ENCODE data around the gene MYRFL.

The MYRFL gene

DNA sequence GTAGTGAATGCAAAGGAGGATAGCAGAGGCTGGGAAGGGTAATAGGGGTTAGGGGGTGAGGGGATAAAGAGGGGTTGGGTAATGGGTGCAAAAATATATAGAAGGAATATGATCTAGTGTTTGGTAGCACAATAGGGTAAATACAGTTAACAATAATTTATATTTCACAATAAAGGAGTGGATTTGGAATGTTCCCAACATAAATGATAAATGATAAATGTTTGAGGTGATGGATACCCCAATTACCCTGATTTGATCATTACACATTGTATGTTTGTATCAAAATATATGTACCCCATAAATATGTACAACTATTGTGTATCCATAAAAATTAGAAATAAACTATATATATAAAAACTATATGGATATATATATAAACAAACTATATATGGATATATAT is 999 bp upstream of the MYRFL start:
- DNase-seq = no peak
- TF ChIP-seq, protein P1, sequence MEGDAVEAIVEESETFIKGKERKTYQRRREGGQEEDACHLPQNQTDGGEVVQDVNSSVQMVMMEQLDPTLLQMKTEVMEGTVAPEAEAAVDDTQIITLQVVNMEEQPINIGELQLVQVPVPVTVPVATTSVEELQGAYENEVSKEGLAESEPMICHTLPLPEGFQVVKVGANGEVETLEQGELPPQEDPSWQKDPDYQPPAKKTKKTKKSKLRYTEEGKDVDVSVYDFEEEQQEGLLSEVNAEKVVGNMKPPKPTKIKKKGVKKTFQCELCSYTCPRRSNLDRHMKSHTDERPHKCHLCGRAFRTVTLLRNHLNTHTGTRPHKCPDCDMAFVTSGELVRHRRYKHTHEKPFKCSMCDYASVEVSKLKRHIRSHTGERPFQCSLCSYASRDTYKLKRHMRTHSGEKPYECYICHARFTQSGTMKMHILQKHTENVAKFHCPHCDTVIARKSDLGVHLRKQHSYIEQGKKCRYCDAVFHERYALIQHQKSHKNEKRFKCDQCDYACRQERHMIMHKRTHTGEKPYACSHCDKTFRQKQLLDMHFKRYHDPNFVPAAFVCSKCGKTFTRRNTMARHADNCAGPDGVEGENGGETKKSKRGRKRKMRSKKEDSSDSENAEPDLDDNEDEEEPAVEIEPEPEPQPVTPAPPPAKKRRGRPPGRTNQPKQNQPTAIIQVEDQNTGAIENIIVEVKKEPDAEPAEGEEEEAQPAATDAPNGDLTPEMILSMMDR (IDR thresholded peaks at IDR 0.05; ENCODE audit: low read depth, low read length) = no peak
- H3K4me3 ChIP-seq (ENCODE audit: low read depth, low read length) = no peak overlapping the region
- H3K27me3 ChIP-seq (ENCODE audit: insufficient read depth, low read depth, severe bottlenecking) = no peaks in the 10 kb centered on the region
- H3K9me3 ChIP-seq (ENCODE audit: severe bottlenecking) = no peaks in the 10 kb centered on the region
- no peak overlapping the region for H3K27ac ChIP-seq
- H3K36me3 ChIP-seq = no peaks in the 10 kb centered on the region

DNA sequence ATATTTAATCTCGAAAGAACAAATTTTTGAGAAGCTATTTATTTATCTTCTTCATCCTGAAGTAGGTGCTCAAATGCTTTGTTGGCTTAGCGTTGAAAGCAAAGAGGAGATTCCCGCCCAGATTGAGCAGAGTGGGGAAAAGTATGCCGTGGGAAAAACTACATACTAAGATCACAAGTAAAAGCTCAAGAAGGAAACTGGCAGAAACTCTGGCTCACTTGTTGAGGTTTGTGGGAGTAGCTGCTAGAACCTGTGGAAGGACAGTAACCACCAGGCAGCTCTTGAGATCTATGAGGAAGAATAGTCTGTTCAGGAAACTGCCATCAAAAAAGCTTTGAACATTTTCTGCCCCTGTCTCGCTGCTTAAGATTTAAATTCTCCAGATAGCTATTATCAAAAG is 3.9 kb downstream of the MYRFL start:
- H3K36me3 ChIP-seq = no peaks in the 10 kb centered on the region
- no peak for DNase-seq
- H3K4me3 ChIP-seq (ENCODE audit: low read depth, low read length) = no peak overlapping the region
- TF ChIP-seq, protein P1 (IDR thresholded peaks at IDR 0.05; ENCODE audit: low read depth, low read length) = no peak
- no peaks in the 10 kb centered on the region for H3K27me3 ChIP-seq (ENCODE audit: insufficient read depth, low read depth, severe bottlenecking)
- no peak overlapping the region for H3K27ac ChIP-seq
- no peaks in the 10 kb centered on the region for H3K9me3 ChIP-seq (ENCODE audit: severe bottlenecking)

DNA sequence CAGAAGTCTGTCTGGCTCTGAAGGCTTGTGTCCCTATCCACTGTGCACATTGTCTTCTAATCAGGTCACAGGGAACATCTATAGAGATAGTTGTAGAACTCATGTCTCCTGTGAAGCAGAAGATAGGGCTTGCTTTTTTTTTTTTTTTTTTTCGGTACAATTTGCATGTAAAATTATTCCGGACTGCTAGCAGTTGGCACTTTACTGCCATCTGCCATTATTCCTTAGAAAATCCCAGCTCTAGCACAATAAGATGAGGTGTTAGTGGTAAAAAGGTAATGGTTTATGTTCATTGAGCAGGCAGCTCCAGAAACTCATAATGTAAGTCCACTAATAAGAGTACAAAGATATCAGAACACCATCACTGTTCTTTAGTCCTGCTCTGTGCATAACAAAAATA is 8.7 kb downstream of the MYRFL start:
- Histone ChIP-seq H3K27ac (no peak overlapping the region), H3K9me3 (ENCODE audit: severe bottlenecking) (no peaks in the 10 kb centered on the region), H3K36me3 (no peaks in the 10 kb centered on the region), H3K4me3 (ENCODE audit: low read depth, low read length) (no peak overlapping the region), H3K27me3 (ENCODE audit: insufficient read depth, low read depth, severe bottlenecking) (no peaks in the 10 kb centered on the region)
- DNase-seq = no peak
- TF ChIP-seq, protein P1 (IDR thresholded peaks at IDR 0.05; ENCODE audit: low read depth, low read length) = no peak

GRCh38 chr12:69834147-69834546 is 9.1 kb downstream of the MYRFL start:
- Histone ChIP-seq H3K27ac (no peak overlapping the region), H3K36me3 (no peaks in the 10 kb centered on the region), H3K27me3 (ENCODE audit: insufficient read depth, low read depth, severe bottlenecking) (no peaks in the 10 kb centered on the region), H3K9me3 (ENCODE audit: severe bottlenecking) (no peaks in the 10 kb centered on the region), H3K4me3 (ENCODE audit: low read depth, low read length) (no peak overlapping the region)
- TF ChIP-seq, protein P1 (IDR thresholded peaks at IDR 0.05; ENCODE audit: low read depth, low read length) = no peak
- DNase-seq = no peak

DNA sequence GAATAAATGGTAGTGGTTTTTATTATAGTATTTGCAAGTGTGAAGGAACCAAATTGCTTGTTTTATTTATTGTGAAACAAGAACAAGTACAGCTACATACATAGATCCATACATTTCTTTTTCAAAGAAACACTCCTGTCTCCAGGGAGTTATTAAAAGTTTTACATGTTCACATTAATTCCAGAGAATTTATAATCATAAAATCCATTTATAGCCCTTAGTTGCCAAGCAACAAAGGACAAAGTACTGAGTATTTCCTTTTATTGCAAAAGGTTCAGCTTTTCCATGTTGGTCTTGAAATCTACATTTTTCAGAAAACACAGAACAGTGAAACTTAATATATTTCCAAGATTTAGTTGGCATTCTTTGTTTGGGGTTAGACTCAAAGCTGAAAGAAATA is 9.5 kb downstream of the MYRFL start:
- Histone ChIP-seq H3K4me3 (ENCODE audit: low read depth, low read length) (no peak overlapping the region), H3K27ac (no peak overlapping the region), H3K27me3 (ENCODE audit: insufficient read depth, low read depth, severe bottlenecking) (no peaks in the 10 kb centered on the region), H3K9me3 (ENCODE audit: severe bottlenecking) (no peaks in the 10 kb centered on the region), H3K36me3 (no peaks in the 10 kb centered on the region)
- no peak for DNase-seq
- TF ChIP-seq, protein P1 (IDR thresholded peaks at IDR 0.05; ENCODE audit: low read depth, low read length) = no peak

DNA sequence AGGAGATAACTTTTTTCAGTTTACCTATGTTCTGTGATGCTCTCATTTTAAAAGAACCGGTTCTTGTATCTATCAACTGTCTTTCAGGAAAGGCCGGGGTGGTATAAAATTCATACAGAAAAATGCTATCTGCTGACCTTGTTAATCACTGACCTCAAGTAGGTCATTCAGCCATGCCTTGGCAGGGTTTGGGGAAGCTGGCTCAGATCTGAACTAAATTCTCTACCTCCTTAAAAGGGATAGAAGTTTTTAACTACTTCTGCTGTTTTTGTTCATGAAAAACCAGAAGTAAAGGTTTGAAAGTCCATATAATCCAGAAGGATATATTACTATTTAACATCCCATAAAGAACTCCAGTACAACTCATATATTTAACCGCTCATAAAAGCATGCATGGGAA is 10.1 kb downstream of the MYRFL start:
- TF ChIP-seq, protein P1 (IDR thresholded peaks at IDR 0.05; ENCODE audit: low read depth, low read length) = no peak
- no peak overlapping the region for H3K27ac ChIP-seq
- no peaks in the 10 kb centered on the region for H3K9me3 ChIP-seq (ENCODE audit: severe bottlenecking)
- no peak for DNase-seq
- no peak overlapping the region for H3K4me3 ChIP-seq (ENCODE audit: low read depth, low read length)
- H3K27me3 ChIP-seq (ENCODE audit: insufficient read depth, low read depth, severe bottlenecking) = no peaks in the 10 kb centered on the region
- H3K36me3 ChIP-seq = no peaks in the 10 kb centered on the region

Data from WERI-Rb-1 (cell line).